Fibroblast of lung (primary cell): Measurements from ENCODE around the gene AGAP1. TPM values are rescaled to one million over a fixed set of nuclear protein-coding genes. Genes with fewer than 3 reads are reported as not detected.

ENCODE experiments used
- DNase-seq, 2 donors: peaks; one replicate each; pipeline versions ENCODE4 v3.0.0 to v3.0.0-alpha.2; 2010; ENCODE audit warnings: low read depth in 2 of 2
- H2AFZ ChIP-seq: 2 replicates; pipeline ENCODE4 v1.5.1; 2012; ENCODE audit warnings: low read length, control low read depth, inconsistent platforms
- H3K27ac ChIP-seq: 2 replicates; pipeline ENCODE4 v1.5.1; 2011; ENCODE audit warnings: low read length, control low read depth; ENCODE audit not compliant: insufficient read depth
- H3K27me3 ChIP-seq: 2 replicates; pipeline ENCODE4 v1.5.1; 2011; ENCODE audit warnings: mild to moderate bottlenecking, low read length; ENCODE audit not compliant: control insufficient read depth, insufficient read depth
- H3K36me3 ChIP-seq: 2 replicates; pipeline ENCODE4 v1.5.1; 2011; ENCODE audit warnings: low read length; ENCODE audit not compliant: control insufficient read depth, insufficient read depth
- H3K4me1 ChIP-seq: 2 replicates; pipeline ENCODE4 v1.5.1; 2011; ENCODE audit warnings: low read length; ENCODE audit not compliant: control insufficient read depth, insufficient read depth; ENCODE audit errors: extremely low read depth
- H3K4me2 ChIP-seq: 2 replicates; pipeline ENCODE4 v1.5.1; 2011; ENCODE audit warnings: low read length, control low read depth; ENCODE audit not compliant: insufficient read depth; ENCODE audit errors: extremely low read depth
- H3K4me3 ChIP-seq, 4 experiments: fragments of 200-600 bp in 1 of 4; sonication (generic) in 1 of 4; replicated peaks in 1 of 4; 2 replicates each; pipeline ENCODE4 v1.5.1; 2011 to 2016; ENCODE audit warnings: low read length in 4 of 4, low read depth in 3 of 4, mild to moderate bottlenecking in 3 of 4, control low read depth in 2 of 4, inconsistent platforms in 1 of 4, mixed read lengths in 1 of 4; ENCODE audit not compliant: insufficient read depth in 1 of 4; ENCODE audit errors: control extremely low read depth in 1 of 4
- H3K79me2 ChIP-seq: 2 replicates; pipeline ENCODE4 v1.5.1; 2012; ENCODE audit warnings: mild to moderate bottlenecking, low read length, inconsistent platforms; ENCODE audit not compliant: control insufficient read depth, insufficient read depth
- H3K9ac ChIP-seq: 2 replicates; pipeline ENCODE4 v1.5.1; 2011; ENCODE audit warnings: mild to moderate bottlenecking, low read length, control low read depth; ENCODE audit not compliant: insufficient read depth
- H3K9me3 ChIP-seq: 2 replicates; pipeline ENCODE4 v1.5.1; 2012; ENCODE audit warnings: low read depth, low read length; ENCODE audit not compliant: control insufficient read depth, insufficient read depth
- H4K20me1 ChIP-seq: 2 replicates; pipeline ENCODE4 v1.5.1; 2011; ENCODE audit warnings: low read length; ENCODE audit not compliant: control insufficient read depth, insufficient read depth; ENCODE audit errors: extremely low read depth
- CTCF ChIP-seq, 2 donors: IDR thresholded peaks in 1 of 2; conservative IDR thresholded peaks in 1 of 2; 1 replicate in 1 of 2; 2 replicates in 1 of 2; pipeline ENCODE4 v1.5.1; 2011 to 2012; ENCODE audit warnings: low read length in 2 of 2, control low read depth in 1 of 2, inconsistent platforms in 1 of 2, low read depth in 1 of 2, mild to moderate bottlenecking in 1 of 2
- EZH2 ChIP-seq: IDR thresholded peaks from 2 replicates; pipeline ENCODE4 v1.5.1; 2012; ENCODE audit warnings: low read length, control low read depth, mild to moderate bottlenecking; ENCODE audit errors: missing control alignments
- polyA plus RNA-seq, 2 donors: library from polyadenylated mRNA; depleted of rRNA in 1 of 2; stranded (reverse) in 1 of 2; unstranded in 1 of 2; fragments of >200 nt; gene quantifications; 2 replicates each; pipeline ENCODE4 v1.2.1, GENCODE V29; 2011 to 2012; ENCODE audit warnings: missing spikeins in 1 of 2
- total RNA-seq: library from RNA; depleted of rRNA; stranded (reverse); fragments of >200 nt; gene quantifications from 2 replicates; pipeline ENCODE4 v1.2.1, GENCODE V29; 2014

The AGAP1 gene
- total and polyA plus RNA-seq, 2 donors (not counting 1 experiment from before 2014, with no cell fraction given), result 10.6 to 14.0 TPM

- no peak overlapping the region for H3K27ac ChIP-seq
- H4K20me1 ChIP-seq, result no peaks in the 10 kb centered on the region
- H3K4me2 ChIP-seq, result no peak overlapping the region
- H3K9ac ChIP-seq, result no peak overlapping the region
- no peaks in the 10 kb centered on the region for H3K27me3 ChIP-seq
- TF ChIP-seq CTCF (conservative IDR thresholded peaks at IDR 0.05 in 1 of 2, IDR thresholded peaks at IDR 0.05 in 1 of 2; ENCODE audit: low read depth in 1 of 2, low read length in 2 of 2) (no peak), EZH2 (no peak)
- no peaks in the 10 kb centered on the region for H3K79me2 ChIP-seq
- H3K4me1 ChIP-seq, result no peaks in the 10 kb centered on the region
- no peak overlapping the region for H3K4me3 ChIP-seq
- H3K9me3 ChIP-seq, result no peaks in the 10 kb centered on the region
- no peak overlapping the region for H2AFZ ChIP-seq
- no peak for DNase-seq
- no peaks in the 10 kb centered on the region for H3K36me3 ChIP-seq
Observed at GRCh38 chr2:235829726-235830125, 335.9 kb downstream of the AGAP1 start.

- H4K20me1 ChIP-seq, result no peaks in the 10 kb centered on the region
- H3K27me3 ChIP-seq, result no peaks in the 10 kb centered on the region
- H2AFZ ChIP-seq, result no peak overlapping the region
- no peaks in the 10 kb centered on the region for H3K36me3 ChIP-seq
- H3K9ac ChIP-seq, result no peak overlapping the region
- no peaks in the 10 kb centered on the region for H3K79me2 ChIP-seq
- H3K27ac ChIP-seq, result no peak overlapping the region
- no peak for DNase-seq
- H3K4me2 ChIP-seq, result no peak overlapping the region
- no peaks in the 10 kb centered on the region for H3K9me3 ChIP-seq
- H3K4me3 ChIP-seq, result no peak overlapping the region
- H3K4me1 ChIP-seq, result no peaks in the 10 kb centered on the region
- TF ChIP-seq EZH2 (no peak), CTCF (conservative IDR thresholded peaks at IDR 0.05 in 1 of 2, IDR thresholded peaks at IDR 0.05 in 1 of 2; ENCODE audit: low read depth in 1 of 2, low read length in 2 of 2) (no peak)
Observed at GRCh38 chr2:235831755-235832154, 337.9 kb downstream of the AGAP1 start.

DNA sequence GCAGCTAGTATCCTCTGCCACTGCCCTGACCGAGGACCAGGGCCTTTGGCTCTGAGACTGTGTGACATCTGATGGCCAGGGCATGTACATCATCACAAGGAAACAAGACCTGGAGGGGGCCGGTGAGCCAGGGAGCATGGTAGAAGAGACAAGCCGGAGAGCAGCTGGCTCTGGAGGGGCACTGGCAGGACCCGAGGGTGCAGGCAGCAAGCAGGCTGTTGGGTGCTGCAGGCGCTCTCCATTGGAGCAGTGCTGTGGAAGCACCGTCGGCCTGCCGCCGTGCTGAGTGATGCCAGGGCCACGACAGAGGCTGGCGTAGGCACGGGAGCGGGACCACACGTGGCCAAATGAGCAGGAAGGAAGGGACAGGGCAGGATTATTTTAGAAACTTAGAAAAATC, 339.1 kb downstream of the AGAP1 start:
- Histone ChIP-seq H3K27ac (no peak overlapping the region), H3K79me2 (no peaks in the 10 kb centered on the region), H3K4me3 (no peak overlapping the region), H3K36me3 (no peaks in the 10 kb centered on the region), H4K20me1 (no peaks in the 10 kb centered on the region), H3K4me1 (no peaks in the 10 kb centered on the region), H3K9ac (no peak overlapping the region), H3K9me3 (no peaks in the 10 kb centered on the region), H3K4me2 (no peak overlapping the region), H3K27me3 (no peaks in the 10 kb centered on the region), H2AFZ (no peak overlapping the region)
- TF ChIP-seq CTCF (conservative IDR thresholded peaks at IDR 0.05 in 1 of 2, IDR thresholded peaks at IDR 0.05 in 1 of 2; ENCODE audit: low read depth in 1 of 2, low read length in 2 of 2) (no peak), EZH2 (no peak)
- DNase-seq, result no peak
